ENCODE measurements around the gene GPHN. TPM values are rescaled to one million over a fixed set of nuclear protein-coding genes. Genes with fewer than 3 reads are reported as not detected.

GPHN gene
- 16.3 and 29.2 TPM in 2 replicates for total RNA-seq

DNA sequence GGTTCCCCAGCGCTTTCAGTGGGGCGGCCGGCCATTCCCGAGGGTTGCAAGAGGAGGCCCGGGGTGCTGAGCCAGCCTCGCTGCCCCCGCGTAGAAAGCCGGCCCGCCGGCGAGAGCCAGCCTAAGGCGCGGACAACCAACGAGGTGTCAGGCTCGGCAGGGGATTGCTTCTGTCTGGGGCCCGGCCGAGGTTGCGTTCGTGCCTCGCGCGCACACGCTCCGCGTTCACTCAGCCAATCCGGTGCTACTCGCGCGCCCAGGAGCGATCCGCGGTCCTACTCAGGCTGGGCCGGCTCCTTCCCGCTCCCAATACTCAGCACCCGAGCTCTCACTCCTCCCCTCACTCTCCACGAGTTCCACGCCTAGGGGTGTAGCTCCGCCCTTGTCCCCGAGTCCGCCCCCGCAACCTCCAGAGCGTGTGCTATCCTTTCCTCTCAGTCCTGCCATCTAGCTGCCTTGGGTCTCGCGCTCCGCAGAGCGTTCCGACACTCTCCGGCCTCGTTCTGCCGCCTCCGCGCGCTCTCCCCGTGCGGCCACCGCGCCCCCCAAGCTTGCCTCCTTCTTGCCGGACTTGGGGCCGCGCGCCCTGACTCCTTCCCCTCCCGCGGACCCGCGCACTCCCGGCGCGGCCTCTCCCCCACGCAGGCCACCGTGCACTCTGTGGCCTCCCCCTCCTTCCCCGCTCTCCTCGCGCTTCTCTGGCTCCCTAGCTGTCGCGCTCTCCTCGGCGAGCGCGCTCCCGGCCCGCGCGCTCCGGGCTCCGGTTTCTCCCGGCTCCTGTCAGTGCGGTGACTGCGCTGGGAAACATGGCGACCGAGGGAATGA lies at the start of gene GPHN:
Gene GPHN, plus strand, starts transcription at position 426 of the 825 bp plus-strand sequence.

DNA sequence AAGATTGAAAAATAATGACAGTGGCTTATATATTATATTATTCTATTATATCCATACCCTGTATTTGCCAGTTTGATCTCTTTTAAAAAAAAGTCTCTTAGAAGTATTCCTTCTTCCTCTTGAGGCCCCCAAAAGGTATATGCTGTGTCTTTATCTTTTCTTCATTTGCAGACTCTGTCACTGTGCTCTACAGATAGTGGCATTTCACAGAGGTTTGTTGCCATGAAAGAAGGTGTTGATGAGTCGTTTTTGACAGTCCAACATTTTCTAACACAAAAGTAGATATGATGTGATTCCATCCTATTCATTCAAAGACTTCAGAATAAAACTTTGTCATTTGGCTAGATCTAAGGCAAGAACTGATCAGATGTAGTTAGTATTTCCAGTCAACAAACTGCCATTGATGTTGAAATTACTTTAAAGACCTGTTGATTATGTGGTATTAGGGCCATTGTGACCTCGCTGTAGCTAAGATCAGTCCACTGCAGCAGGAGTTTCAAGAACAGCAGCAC lies 22.0 kb upstream of the GPHN start, which contains the start of gene CCDC196:
Gene CCDC196, plus strand, starts transcription at position 462 of the 512 bp plus-strand sequence. CDS start 132 bp downstream, outside the sequence.

Other genes with a start within 250 kb of the GPHN start
- gene CCDC196, start 21.8 kb upstream of the GPHN start, total RNA-seq, result not detected in 2 replicates

Measured in hair follicular keratinocyte (primary cell).